Esophagus mucosa (tissue), 1 donor: Measurements from ENCODE around the gene AQP3. TPM values are rescaled to one million over a fixed set of nuclear protein-coding genes. Genes with fewer than 3 reads are reported as not detected.
"Not testable (repeated sequence)": the region's sequence is repeated elsewhere in the genome, so short reads cannot be mapped to it uniquely, and the experiment has no call there.

Experiments used
- ATAC-seq: fragments of 200-7000 bp; cut with Tn5 transposase; one replicate; pipeline ENCODE4 v1.9.1; 2020
- total RNA-seq: library from RNA; stranded (reverse); gene quantifications from one replicate; pipeline ENCODE4 v1.2.4, GENCODE V29; 2023
- donor health status: DM: yes; HTN: yes; CAD: no.

Gene AQP3
- total RNA-seq, 1 donor from 2014 or later = 1,467 TPM

DNA sequence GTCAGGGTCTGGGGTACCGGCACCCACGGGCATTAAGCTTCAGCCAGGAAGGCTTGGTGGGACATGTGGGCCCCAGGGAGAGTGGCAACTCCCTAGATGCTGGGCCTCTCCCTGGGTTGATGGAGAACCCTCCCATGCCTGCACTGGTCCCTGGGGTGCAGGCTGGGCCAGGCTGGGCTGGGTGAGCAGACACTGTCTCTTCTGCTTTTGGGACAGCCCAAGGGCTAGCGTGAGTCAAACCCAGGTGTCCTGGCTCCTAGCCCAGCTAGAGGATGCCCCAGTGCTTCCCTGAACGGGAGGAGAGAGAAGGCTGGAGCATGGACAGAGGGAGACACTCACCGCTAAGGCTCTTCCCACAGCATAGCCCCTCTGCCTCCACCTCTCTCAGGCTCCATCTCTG, 39.3 kb downstream of the AQP3 start:
- ATAC-seq = peak; percentile 94

DNA sequence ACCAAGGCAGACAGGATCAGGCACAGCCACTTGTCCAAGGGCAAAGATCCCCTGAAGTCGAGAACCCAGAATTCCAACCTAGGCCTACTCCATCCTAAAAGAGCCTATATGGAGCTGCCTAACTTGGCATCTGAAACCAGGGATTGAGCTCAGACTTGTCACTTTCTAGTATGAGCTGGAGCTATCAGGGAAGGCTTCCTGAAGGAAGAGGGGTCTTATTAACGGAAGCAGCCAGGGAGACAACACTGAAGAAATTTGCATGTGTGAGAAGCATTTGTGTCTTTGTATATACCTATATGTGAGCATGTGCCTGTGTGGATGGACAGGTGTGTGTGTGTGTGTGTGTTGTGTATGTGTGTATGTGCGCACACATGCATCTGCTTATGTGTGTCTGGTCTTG, 40.3 kb downstream of the AQP3 start:
- ATAC-seq = no peak

DNA sequence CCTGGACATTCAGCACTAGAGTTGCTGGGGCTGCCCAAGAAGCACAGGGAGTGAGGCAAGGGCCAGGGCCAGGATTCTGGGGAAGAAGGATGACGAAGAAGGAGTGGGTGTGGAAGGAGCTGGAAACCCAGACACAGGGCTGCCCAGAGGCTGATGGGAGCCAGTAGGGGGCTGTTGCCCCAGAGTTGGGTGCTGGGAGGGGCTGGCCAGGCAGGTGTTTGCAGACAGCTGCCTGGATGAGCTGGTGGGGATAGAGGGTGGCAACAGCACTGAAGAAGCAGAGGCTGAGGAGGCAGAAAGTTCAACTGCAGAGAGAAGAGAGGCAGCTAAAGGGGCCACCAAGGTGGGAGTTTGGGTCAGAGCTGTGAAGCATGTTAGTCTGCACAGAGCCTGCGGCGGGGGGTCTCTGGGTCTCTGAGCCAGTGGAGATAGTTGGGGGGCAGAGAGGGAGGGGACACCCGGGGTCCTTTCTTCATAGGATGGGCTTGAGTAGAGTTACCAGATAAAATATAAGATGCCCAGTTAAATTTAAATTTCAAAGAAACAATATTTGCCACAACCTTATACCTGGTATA, 42.5 kb downstream of the AQP3 start:
- peak; percentile 13 for ATAC-seq

DNA sequence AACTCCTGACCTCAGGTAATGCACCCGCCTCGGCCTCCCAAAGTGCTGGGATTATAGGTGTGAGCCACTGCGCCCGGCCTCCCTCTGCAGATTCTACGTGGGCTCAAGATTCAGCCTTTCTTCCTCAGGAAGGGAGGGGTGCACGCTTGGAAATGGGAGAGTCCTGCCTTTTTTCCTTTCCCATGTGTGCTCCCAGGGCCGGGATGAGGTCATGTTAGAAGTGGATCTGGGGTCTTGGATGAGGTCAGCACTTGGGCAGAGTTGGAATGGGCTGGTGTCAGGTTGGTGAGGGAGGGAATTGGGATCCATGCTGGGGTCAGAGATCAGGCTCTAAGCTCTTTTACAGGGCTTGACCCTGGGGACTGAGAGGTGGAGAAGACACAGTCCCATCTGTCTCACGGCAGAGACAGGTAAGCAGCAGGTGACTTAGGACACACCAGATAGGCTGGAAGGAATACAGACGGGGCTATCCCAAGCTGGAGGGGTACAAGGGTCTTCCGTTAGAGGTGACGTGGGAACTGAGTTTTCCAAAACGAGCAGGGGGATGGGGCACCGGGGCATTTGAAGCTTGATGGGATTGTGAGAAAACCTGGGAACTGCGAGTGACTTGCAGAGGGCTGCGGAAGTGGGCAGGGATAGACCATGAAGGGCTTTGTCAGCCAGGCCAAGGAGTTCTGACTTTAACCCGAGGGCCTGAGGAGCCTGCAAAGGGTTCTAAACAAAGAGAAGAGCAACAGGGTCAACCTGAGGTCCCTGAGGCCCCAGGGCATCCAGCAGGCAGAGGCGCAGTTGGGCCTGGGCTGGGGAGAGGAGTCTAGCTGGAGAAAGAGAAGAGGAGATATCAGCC, 43.2 kb downstream of the AQP3 start:
- ATAC-seq = no peak

DNA sequence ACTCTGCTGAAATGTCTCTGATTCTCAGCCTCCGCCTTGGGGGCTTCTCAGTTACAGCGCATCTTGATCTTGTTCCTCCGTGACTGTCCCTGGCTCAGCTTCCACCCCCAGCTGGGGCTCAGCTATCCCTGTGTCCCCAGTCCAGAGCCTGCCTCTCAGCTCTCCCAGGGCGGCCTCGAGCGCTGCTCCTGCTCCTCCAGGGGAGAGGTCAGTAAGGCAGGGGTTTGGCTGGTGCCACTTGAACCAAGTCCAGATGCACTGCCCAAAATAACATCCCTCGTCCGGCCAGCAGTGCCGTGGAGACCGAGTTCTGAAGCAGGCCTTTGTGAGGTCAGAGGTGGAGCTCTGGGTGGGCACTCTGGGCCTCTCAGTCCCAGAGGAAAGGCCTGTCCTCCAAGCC, 45.0 kb downstream of the AQP3 start, which contains the start of gene AQP7:
TSS of gene AQP7 (minus strand) at position 198 of the 400 bp plus-strand sequence. CDS start 1,306 bp downstream, outside the sequence.
- ATAC-seq = not testable (repeated sequence)

DNA sequence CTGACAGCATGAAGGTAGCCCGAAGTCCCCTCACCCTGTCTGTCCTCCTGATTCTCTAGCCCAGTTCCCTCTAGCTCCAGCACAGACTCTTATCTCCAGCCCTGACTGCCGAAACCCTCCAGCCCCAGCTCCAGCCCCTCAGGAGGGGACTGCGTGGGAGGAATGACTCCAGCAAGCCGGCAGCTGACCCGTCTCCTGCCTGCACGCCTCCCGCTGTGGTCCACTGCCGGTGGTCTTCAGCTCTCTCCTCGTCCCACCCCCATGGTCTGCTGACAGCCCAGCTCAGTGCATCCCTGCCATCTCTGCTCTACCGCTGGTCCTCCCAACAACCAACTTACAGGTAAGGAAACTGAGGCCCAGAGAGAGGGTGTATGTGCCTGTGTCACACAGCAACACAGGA, 45.6 kb downstream of the AQP3 start:
- ATAC-seq = not testable (repeated sequence)

DNA sequence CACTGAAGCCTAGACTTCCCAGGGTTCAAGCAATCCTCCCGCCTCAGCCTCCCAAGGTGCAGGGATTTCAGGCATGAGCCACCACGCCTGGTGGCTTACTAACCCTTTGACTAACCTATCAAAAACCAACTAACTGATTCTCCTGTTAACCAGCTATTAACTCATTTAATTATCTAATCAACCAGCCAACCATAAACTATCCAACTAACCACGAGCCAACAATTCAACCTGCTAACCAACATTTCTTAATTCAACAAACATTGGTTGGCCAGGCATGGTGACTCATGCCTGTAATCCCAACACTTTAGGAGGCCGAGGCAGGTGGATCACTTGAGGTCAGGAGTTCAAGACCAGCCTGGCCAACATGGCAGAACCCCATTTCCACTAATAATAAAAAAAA, 48.3 kb downstream of the AQP3 start:
- ATAC-seq = not testable (repeated sequence)

DNA sequence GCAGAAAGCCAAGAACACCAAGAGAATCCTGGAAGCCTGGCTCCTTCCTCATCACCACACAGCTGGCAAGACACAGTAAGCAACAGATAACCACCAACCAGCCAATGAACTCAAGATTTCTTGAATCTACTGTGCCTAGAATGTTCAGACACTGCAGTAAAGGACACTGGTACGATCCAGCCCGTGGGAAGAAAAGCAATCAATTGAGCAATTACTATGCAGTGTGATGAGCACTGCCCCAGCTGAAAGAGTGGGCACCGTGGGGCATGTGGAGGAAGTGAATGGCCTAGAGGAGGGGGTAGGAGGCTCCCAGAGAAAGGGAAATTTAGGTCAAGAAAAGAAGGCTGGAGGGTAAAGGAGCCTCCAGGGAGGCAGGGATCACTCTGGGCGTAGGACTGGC, 49.6 kb downstream of the AQP3 start:
- not testable (repeated sequence) for ATAC-seq

DNA sequence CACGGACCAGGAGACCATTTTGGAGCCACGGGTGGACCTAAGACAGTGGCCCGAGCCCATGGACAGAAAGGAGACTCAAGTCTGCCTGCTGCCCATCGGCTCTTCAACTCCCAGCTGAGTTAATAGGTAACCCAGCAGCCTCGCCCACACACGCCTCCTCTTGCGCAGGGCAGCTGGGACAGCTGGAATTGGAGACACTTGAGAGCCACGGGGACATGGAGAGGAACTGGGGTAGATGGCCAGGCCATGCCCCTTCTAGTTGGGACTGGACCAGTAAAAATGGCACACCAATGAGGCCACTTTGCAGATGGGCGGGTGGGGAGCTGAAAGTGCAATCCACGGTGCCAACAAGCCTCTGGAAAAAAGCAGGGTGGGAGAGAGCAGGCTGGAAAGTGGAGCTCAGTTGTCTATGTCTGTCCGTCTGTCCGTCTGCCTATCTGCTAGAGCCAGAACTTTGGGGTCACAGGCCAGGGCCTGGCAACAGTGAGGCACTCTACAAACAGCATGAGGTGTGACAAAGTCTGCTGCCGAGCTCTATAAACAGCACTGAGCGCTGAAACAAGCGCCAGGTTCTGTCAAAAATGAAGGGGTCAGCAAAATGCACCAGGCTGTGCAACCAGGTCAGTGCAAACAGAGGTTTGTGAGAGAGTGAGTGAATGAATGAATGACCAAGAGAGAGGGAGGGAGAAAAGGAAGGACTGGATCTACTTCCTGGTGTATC, 52.1 kb downstream of the AQP3 start:
- not testable (repeated sequence) for ATAC-seq

DNA sequence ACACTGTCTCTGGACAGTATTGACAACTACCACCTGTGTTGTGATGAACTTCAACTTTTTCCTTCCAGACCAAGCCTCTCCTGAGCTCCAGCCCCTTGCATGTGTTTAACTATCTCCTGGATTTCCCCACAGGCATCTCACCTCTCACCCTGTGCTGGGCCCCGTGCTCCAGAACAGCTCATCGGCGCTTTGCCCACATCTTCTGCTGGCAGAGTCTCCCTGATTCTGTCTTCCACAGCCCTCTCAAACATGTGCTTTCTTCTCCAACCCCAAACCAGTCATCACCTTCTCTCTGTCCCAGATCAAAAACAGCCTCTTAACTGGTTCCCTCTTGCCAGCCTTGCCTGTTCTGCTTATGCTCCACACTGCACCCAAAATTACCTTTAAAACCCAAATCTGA, 53.4 kb downstream of the AQP3 start:
- not testable (repeated sequence) for ATAC-seq

DNA sequence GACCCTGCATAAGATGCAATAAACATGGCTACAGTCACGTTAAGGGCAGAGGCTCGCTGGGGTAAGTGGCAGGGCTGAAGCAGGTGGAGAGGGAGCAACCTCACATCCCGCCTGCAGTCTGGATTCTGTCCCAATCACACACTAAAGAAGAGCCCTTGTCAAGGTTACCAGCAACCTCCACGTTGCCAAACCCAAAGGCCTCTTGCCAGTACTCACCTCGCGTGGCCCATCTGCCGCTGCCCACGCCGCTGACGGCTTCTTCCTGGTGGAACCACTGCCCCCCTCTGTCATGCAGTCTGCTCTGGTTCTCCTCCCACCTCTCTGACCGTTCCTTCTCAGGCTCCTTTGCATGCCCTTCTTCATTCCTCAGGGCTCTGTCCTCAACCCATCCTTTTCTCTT, 53.8 kb downstream of the AQP3 start:
- no peak for ATAC-seq

DNA sequence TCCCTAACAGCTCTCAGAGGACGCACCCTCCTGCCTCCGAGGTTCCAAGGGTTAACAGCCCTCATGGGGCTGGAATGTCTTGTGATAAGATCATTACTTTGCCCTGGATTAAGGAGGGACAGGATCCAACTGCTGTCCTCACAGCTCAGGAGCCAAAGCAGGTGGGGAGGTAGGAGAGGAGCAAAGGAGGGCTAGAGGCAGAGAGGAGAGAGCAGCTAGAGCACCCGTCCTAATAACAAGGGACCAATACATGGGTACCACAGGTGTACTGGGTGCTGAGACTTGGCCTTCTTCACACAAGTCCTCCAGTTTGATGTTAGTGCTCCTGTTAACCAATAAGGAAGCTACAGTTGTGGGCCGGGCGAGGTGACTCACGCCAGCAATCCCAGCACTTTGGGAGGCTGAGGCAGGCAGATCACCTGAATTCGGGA, 54.8 kb downstream of the AQP3 start:
- not testable (repeated sequence) for ATAC-seq

Other genes with a start within 250 kb of the AQP3 start
- not detected for gene SPINK4, start 207.4 kb downstream of the AQP3 start, total RNA-seq
- 95.3 TPM for gene BAG1, start 182.9 kb downstream of the AQP3 start, total RNA-seq
- 46.6 TPM for gene CHMP5, start 182.5 kb downstream of the AQP3 start, total RNA-seq
- 26.6 TPM for gene NFX1, start 157.1 kb downstream of the AQP3 start, total RNA-seq
- gene AQP7, start 45.0 kb downstream of the AQP3 start, total RNA-seq = 1.7 TPM
- 37.9 TPM for gene NOL6, start 26.3 kb upstream of the AQP3 start, total RNA-seq
- gene ANKRD18B, start 76.7 kb upstream of the AQP3 start, total RNA-seq = 10.0 TPM